Activated CD8-positive, alpha-beta T cell treated with anti-CD3 and anti-CD28 coated beads for 36 hours (primary cell): ENCODE data around the gene MYO9A. TPM values are rescaled to one million over a fixed set of nuclear protein-coding genes. Genes with fewer than 3 reads are reported as not detected.

Experiments
- ATAC-seq: fragments of 200-7000 bp; cut with Tn5 transposase; one replicate; pipeline ENCODE4 v1.10.0; 2021; ENCODE audit warnings: mild to moderate bottlenecking, moderate library complexity
- CTCF ChIA-PET: fragments of 350-600 bp; sonication (Branson Sonifier 250); formaldehyde crosslinking; loops from one replicate; lab custom pipeline; 2021; ENCODE audit warnings: antibody characterized with exemption; lab: Charles Lee
- POLR2A ChIA-PET: fragments of 350-600 bp; sonication (Branson Sonifier 250); formaldehyde crosslinking; loops from one replicate; lab custom pipeline; 2021; ENCODE audit warnings: antibody characterized with exemption; lab: Charles Lee
- DNase-seq: peaks from one replicate; pipeline ENCODE4 v3.0.0-alpha.2; 2020
- H3K27ac Mint-ChIP-seq: one replicate; pipeline ENCODE4 v1.8.0; 2021; ENCODE audit warnings: mild to moderate bottlenecking, mixed read lengths
- H3K27me3 Mint-ChIP-seq: one replicate; pipeline ENCODE4 v1.8.0; 2021; ENCODE audit warnings: mixed read lengths
- H3K36me3 Mint-ChIP-seq: one replicate; pipeline ENCODE4 v1.8.0; 2021; ENCODE audit warnings: low read depth, mixed read lengths
- H3K4me1 Mint-ChIP-seq: one replicate; pipeline ENCODE4 v1.8.0; 2021; ENCODE audit warnings: low read depth, mixed read lengths
- H3K4me3 Mint-ChIP-seq: one replicate; pipeline ENCODE4 v1.8.0; 2021; ENCODE audit warnings: mild to moderate bottlenecking, moderate library complexity, mixed read lengths
- H3K9me3 Mint-ChIP-seq: one replicate; pipeline ENCODE4 v1.8.0; 2021; ENCODE audit warnings: mixed read lengths
- intact Hi-C: fragments of 100-400 bp; cut with micrococcal nuclease; formaldehyde crosslinking; loops from one replicate; pipeline ENCODE4 v1.10.0; 2022
- total RNA-seq, 2 experiments: library from RNA; stranded (reverse); gene quantifications; one replicate each; pipeline ENCODE4 v1.2.3, GENCODE V29; 2021
- TF ChIP-seq, protein P1 (sequence below): fragments of 200-600 bp; IDR thresholded peaks from one replicate; pipeline ENCODE4 v1.8.0; 2022; ENCODE audit warnings: antibody characterized with exemption, mild to moderate bottlenecking

Gene MYO9A
- total RNA-seq, 2 experiments from 2014 or later: 16.8 to 18.7 TPM

DNA sequence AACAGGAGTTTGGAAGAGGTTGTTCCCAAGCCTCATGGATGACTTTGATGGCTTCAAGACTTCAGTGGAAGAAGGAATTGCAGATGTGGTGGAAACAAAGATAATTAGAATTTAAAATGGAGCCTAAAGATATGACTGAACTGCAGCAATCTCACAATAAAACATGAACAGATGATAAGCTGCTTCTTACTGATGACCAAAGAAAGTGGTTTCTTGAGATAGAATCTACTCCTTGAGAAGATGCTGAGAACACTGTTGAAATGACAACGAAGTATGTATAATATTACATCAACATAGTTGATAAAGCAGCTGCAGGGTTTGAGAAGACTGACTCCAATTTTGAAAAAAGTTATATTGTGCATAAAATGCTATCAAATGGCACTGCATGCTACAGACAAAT lies 21.2 kb downstream of the MYO9A start:
- Mint-ChIP-seq H3K27ac (no peak overlapping the region), H3K36me3 (peaks cover 1% of the 10 kb centered on the region), H3K9me3 (no peaks in the 10 kb centered on the region), H3K4me1 (peaks cover 2% of the 10 kb centered on the region), H3K4me3 (no peak overlapping the region), H3K27me3 (no peaks in the 10 kb centered on the region)
- no peak for ATAC-seq
- ChIA-PET POLR2A (no interaction called here), CTCF (no interaction called here)
- intact Hi-C loops: no loop called here
- TF ChIP-seq, protein P1, sequence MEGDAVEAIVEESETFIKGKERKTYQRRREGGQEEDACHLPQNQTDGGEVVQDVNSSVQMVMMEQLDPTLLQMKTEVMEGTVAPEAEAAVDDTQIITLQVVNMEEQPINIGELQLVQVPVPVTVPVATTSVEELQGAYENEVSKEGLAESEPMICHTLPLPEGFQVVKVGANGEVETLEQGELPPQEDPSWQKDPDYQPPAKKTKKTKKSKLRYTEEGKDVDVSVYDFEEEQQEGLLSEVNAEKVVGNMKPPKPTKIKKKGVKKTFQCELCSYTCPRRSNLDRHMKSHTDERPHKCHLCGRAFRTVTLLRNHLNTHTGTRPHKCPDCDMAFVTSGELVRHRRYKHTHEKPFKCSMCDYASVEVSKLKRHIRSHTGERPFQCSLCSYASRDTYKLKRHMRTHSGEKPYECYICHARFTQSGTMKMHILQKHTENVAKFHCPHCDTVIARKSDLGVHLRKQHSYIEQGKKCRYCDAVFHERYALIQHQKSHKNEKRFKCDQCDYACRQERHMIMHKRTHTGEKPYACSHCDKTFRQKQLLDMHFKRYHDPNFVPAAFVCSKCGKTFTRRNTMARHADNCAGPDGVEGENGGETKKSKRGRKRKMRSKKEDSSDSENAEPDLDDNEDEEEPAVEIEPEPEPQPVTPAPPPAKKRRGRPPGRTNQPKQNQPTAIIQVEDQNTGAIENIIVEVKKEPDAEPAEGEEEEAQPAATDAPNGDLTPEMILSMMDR: no peak
- DNase-seq: no peak

DNA sequence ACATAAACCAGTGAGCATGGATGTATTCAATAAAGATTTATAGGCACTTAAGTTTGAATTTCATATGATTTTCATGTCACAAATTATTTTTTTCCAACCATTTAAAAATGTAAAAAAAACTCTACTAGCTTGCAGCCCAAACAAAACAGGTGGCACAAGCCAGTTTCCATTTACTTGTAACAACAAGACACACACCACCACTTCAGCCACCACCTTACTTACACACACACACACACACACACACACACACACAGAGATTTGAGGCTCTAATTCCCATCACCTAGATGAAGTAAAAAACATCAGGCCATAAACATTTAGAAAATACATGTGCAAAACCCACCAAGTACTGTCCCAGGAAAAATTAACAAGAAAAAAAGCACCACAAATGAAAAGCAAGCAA lies 25.3 kb downstream of the MYO9A start:
- TF ChIP-seq, protein P1: no peak
- Mint-ChIP-seq H3K27me3 (no peaks in the 10 kb centered on the region), H3K27ac (no peak overlapping the region), H3K4me3 (no peak overlapping the region), H3K4me1 (peaks cover 2% of the 10 kb centered on the region), H3K36me3 (peaks cover 3% of the 10 kb centered on the region), H3K9me3 (no peaks in the 10 kb centered on the region)
- intact Hi-C loops: no loop called here
- no peak for DNase-seq
- ChIA-PET POLR2A (no interaction called here), CTCF (interaction anchor here (0.6 kb wide), 1 partner anchor 351 kb away, joined by 3 read pairs; no protein-coding TSS in a partner anchor)
- ATAC-seq: no peak

DNA sequence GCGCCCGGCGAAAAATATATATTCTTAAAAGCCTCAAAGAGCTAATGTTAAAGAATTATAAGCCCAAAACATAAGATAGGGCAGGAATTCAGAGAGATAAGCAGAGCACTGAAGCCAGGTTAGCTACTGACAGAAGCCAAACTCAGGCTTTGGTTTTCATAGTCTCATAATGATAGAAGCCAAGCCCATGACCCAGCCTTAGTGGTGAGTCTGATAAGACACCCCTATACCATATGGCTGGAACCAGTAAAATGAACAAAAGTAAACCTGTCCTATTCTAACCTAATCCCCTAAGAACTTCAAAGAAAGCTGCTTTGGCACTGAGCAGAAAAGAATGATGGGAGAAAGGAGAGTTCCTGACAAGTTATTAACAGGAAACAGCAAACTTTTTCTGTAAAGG lies 25.9 kb downstream of the MYO9A start:
- no peak overlapping the region for H3K4me3 Mint-ChIP-seq
- POLR2A ChIA-PET: no interaction called here

DNA sequence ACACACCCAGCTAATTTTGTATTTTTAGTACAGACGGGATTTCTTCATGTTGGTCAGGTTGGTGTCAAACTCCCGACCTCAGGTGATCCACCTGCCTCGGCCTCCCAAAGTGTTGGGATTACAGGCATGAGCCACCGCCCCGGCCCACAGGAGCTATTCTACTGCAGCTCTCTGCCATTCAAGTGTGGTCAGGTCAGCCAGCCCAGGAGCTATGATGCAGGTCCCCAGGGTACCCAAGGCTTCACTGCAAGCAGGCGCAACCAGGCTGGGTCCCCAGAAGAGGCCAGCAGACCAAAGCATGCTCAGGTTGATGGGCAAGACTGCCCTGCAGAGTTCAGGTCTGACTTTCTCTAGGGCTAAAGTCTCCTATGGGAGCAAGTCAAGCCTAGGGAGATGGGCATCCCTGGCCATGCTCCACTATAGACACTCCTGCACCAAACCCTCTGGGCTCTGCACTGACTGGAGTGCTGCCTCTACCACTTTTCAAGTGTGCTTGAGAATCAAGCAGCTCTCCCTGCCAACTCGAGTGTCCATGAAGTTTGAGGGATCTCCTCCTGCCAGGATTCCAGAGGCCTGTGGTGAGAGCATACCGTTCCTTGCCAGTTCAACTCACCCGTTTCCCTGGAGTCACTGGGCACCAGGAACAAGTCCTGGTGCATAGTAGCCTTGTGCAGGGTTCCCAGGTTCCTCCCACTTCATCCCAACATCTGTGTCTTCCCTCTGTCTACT lies 30.9 kb downstream of the MYO9A start:
- ChIA-PET CTCF (no interaction called here), POLR2A (no interaction called here)
- no peak for DNase-seq
- peaks cover 6% of the 10 kb centered on the region for H3K9me3 Mint-ChIP-seq
- no peak overlapping the region for H3K4me3 Mint-ChIP-seq
- ATAC-seq: no peak
- no peaks in the 10 kb centered on the region for H3K27me3 Mint-ChIP-seq
- peaks cover 9% of the 10 kb centered on the region for H3K36me3 Mint-ChIP-seq
- TF ChIP-seq, protein P1: no peak
- H3K27ac Mint-ChIP-seq: no peak overlapping the region
- no peaks in the 10 kb centered on the region for H3K4me1 Mint-ChIP-seq
- intact Hi-C loops: no loop called here

More for the DNA sequence above, 25.9 kb downstream of the MYO9A start:
- Mint-ChIP-seq H3K4me1 (no peaks in the 10 kb centered on the region), H3K27me3 (no peaks in the 10 kb centered on the region), H3K36me3 (peaks cover 4% of the 10 kb centered on the region), H3K9me3 (no peaks in the 10 kb centered on the region), H3K27ac (no peak overlapping the region)
- intact Hi-C loops: no loop called here
- ATAC-seq (no peak), DNase-seq (no peak)
- TF ChIP-seq, protein P1: no peak
- CTCF ChIA-PET: no interaction called here

DNA sequence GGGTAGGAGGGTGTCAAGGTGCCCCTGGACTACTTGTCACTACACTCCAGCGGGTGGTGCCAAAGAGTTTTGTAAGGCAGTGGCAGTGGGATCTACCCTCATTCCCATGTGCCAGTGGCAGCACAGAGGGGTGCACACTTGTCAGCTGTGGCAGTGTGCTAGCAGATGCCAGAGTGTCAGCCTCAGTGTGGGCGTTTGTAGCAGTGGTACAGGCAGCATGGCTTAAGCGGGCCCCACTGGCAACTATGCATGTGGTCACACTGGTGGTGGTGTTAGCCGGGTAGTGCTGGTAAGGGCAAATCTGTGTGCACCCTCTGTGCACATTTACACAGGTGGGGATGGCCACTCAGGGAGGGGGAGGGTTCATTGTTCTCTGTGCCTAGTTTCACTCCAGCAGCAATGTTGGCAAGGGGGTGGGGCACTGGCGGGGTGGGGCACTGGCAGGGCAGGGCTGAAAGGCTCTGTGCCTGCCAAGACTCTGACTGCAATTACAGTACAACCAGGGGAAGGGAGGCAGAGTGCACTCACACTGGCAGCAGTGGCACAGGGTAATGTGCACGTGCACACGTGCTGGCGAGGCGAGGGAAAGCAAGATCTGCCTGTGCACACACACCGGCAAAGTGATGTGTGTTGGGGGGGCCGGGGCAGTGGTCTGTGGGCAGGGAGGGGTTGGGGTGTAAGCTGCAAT lies 31.8 kb downstream of the MYO9A start:
- peaks cover 9% of the 10 kb centered on the region for H3K36me3 Mint-ChIP-seq
- ATAC-seq: no peak
- no peaks in the 10 kb centered on the region for H3K27me3 Mint-ChIP-seq
- ChIA-PET POLR2A (no interaction called here), CTCF (no interaction called here)
- H3K9me3 Mint-ChIP-seq: peaks cover 6% of the 10 kb centered on the region
- TF ChIP-seq, protein P1: no peak
- H3K4me3 Mint-ChIP-seq: no peak overlapping the region
- no peak overlapping the region for H3K27ac Mint-ChIP-seq
- intact Hi-C loops: no loop called here
- no peaks in the 10 kb centered on the region for H3K4me1 Mint-ChIP-seq
- no peak for DNase-seq
